HL-60 (cell line): ENCODE results near the gene PORCN.
A peak's percentile ranks its signal among the peaks of the same experiment; 100 is the strongest.
"Not testable (repeated sequence)": the region's sequence is repeated elsewhere in the genome, so short reads cannot be mapped to it uniquely, and the experiment has no call there.

Source experiments
- DNase-seq, 2 experiments: peaks; one replicate each; pipeline ENCODE4 v3.0.0-alpha.2; 2010 to 2020; ENCODE audit warnings: low read depth in 1 of 2, low spot score in 1 of 2
- H3K27ac ChIP-seq: fragments of 250-450 bp; sonication (Bioruptor Pico); replicated peaks from 2 replicates; pipeline ENCODE4 v1.5.1; 2020; ENCODE audit warnings: mild to moderate bottlenecking, moderate library complexity
- H3K27me3 ChIP-seq: fragments of 250-450 bp; sonication (Bioruptor Pico); 2 replicates; pipeline ENCODE4 v1.5.1; 2021; ENCODE audit warnings: mild to moderate bottlenecking, moderate library complexity; ENCODE audit not compliant: insufficient read depth, poor library complexity, severe bottlenecking
- H3K4me3 ChIP-seq: replicated peaks from 2 replicates; pipeline ENCODE4 v1.5.1; 2011; ENCODE audit warnings: mild to moderate bottlenecking, control low read depth, low read length; ENCODE audit not compliant: insufficient read depth
- CTCF ChIP-seq: IDR thresholded peaks from one replicate; pipeline ENCODE4 v1.5.1; 2011; ENCODE audit warnings: low read length, control low read depth, inconsistent platforms; ENCODE audit not compliant: insufficient read depth
- GABPA ChIP-seq: IDR thresholded peaks from 2 replicates; pipeline ENCODE4 v1.6.1; 2012; ENCODE audit warnings: low read depth
- POLR2AphosphoS5 ChIP-seq: IDR thresholded peaks from 2 replicates; pipeline ENCODE4 v1.6.1; 2012; ENCODE audit warnings: low read depth
- REST ChIP-seq: IDR thresholded peaks from 2 replicates; pipeline ENCODE4 v1.6.1; 2012; ENCODE audit warnings: low read depth; ENCODE audit not compliant: insufficient replicate concordance
- SPI1 ChIP-seq: IDR thresholded peaks from 2 replicates; pipeline ENCODE4 v1.6.1; 2012; ENCODE audit warnings: low read depth, mild to moderate bottlenecking, borderline replicate concordance

PORCN gene

GRCh38 chrX:48515842-48516241, 7.0 kb downstream of the PORCN start:
- H3K27ac ChIP-seq, result no peak overlapping the region
- H3K27me3 ChIP-seq, result no peaks in the 10 kb centered on the region
- H3K4me3 ChIP-seq, result no peak overlapping the region
- no peak for DNase-seq
- TF ChIP-seq CTCF, result no peak
- TF ChIP-seq REST, result no peak
- TF ChIP-seq SPI1, result no peak
- TF ChIP-seq GABPA, result no peak
- TF ChIP-seq POLR2AphosphoS5, result no peak

GRCh38 chrX:48516285-48516684, 7.5 kb downstream of the PORCN start:
- Histone ChIP-seq H3K27me3 (no peaks in the 10 kb centered on the region), H3K27ac (no peak overlapping the region), H3K4me3 (no peak overlapping the region)
- DNase-seq, result no peak
- TF ChIP-seq CTCF, result no peak
- no peak for TF ChIP-seq GABPA
- no peak for TF ChIP-seq REST
- no peak for TF ChIP-seq POLR2AphosphoS5
- TF ChIP-seq SPI1, result no peak

- no peak overlapping the region for H3K4me3 ChIP-seq
- H3K27ac ChIP-seq, result no peak overlapping the region
- H3K27me3 ChIP-seq, result no peaks in the 10 kb centered on the region
- no peak for TF ChIP-seq GABPA
- no peak for TF ChIP-seq REST
- no peak for TF ChIP-seq CTCF
- TF ChIP-seq SPI1, result no peak
- TF ChIP-seq POLR2AphosphoS5, result no peak
- no peak for DNase-seq
Measured at GRCh38 chrX:48516987-48517386, 8.2 kb downstream of the PORCN start.

GRCh38 chrX:48519481-48519880, 10.7 kb downstream of the PORCN start:
- H3K27me3 ChIP-seq, H3K4me3 ChIP-seq: not testable (repeated sequence)
- peak in 1 of 2 experiments; percentile 53 for DNase-seq
- H3K27ac ChIP-seq, result peak overlapping the region; percentile 52
